EH (cell line): ENCODE data around the gene RPS19.
"Not testable (repeated sequence)": the region's sequence is repeated elsewhere in the genome, so short reads cannot be mapped to it uniquely, and the experiment has no call there.

Source experiments
- DNase-seq: peaks from one replicate; pipeline ENCODE4 v3.0.0-alpha.2; 2015; ENCODE audit warnings: low read depth

RPS19 gene

DNA sequence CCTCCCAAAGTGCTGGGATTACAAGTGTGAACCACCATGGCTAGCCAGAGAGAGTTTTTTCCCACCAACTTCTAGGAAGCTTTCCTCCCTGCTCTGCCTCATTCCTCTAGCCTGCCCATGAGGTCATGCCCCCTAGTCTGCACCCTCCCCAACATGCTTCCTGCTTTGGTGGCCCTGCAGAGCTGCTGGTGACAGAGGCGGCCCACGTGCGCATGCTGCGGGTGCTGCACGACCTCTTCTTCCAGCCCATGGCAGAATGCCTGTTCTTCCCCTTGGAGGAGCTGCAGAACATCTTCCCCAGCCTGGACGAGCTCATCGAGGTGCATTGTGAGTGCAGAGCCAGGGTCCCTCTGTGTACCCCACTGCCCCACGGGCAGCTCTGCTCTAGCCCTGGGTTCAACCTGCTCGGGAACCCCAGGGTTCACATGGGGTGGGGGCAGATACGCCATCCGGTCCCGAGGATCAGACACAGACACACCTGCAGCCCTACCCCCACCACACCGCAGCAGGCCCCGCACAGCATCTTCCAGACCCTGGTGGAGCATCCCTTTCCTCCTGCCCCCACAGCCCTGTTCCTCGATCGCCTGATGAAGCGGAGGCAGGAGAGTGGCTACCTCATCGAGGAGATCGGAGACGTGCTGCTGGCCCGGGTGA, 41.8 kb downstream of the RPS19 start:
- DNase-seq, result no peak

DNA sequence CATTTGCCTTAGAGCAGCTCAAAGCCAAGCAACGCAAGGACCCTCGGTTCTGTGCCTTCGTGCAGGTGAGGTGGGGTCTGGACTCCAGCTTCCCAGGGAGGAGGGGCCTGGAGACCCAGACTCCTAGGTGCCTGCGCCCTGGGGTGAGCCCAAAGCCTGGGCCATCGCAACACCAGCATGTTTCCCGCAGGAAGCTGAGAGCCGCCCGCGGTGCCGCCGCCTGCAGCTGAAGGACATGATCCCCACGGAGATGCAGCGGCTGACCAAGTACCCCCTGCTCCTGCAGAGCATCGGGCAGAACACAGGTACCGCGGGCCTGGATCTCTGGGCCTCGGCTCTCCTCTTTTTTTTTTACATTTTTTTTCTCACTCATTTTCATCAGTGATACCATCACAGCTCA, 42.5 kb downstream of the RPS19 start:
- no peak for DNase-seq

DNA sequence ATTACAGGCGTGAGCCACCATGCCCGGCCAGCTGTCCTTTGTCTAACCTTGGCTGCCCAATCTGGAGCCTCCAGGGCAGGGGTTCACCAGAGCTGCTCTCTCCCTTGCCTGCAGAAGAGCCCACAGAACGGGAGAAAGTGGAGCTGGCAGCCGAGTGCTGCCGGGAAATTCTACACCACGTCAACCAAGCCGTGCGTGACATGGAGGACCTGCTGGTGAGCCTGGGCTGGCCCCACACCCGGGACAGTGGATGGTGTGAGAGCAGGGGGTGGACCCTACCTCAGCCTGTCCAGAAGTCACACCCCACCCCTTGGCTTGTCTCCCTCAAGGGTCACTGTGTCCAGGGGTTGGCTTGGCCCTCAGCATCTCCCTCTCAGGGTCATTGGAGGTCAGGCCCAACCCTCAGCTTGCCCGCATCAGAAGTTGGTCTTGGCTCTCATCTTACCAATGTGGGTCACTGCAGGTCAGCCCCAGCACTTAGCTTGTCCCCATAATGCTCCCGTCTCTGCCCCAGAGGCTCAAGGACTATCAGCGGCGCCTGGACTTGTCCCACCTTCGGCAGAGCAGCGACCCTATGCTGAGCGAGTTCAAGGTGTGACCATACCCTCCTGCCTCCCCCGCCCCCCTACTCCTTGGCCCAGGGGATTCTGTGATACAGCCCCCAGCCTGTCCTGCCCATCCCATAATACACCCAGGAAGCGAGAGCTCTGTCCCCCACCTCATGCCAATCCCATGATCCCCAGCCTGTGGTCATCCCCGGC, 43.3 kb downstream of the RPS19 start:
- no peak for DNase-seq

DNA sequence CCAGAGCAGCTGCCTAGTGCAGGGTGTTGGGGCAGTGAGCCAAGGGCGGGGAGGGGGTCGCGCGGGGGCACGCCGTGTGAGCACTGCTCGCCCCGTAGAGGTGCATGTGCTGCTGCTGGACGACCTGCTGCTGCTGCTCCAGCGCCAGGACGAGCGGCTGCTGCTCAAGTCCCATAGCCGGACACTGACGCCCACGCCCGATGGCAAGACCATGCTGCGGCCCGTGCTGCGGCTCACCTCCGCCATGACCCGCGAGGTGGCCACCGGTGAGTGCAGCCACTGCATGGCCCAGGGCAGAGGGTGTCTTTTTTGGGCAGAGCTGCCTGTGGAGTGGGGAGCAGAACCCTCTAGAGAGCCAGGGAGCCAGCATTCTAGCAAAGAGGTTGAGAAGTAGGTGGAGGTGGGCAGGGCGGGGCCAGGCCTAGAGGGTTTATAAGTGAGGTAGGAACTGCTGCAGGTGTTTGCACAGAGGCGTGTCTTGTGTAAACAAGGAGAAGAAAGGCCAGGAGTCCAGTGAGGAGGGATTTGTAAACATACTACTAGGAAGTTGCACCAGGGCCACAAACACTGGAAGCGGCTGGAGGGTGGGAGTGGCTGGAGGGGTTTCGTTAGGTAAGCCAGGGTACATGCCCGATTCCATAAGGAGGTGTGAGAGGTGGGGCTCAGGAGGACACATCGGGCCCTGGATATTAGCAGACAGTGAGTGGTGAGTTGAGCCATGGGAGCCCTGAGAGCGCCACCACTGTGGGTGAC, 44.2 kb downstream of the RPS19 start:
- no peak for DNase-seq

DNA sequence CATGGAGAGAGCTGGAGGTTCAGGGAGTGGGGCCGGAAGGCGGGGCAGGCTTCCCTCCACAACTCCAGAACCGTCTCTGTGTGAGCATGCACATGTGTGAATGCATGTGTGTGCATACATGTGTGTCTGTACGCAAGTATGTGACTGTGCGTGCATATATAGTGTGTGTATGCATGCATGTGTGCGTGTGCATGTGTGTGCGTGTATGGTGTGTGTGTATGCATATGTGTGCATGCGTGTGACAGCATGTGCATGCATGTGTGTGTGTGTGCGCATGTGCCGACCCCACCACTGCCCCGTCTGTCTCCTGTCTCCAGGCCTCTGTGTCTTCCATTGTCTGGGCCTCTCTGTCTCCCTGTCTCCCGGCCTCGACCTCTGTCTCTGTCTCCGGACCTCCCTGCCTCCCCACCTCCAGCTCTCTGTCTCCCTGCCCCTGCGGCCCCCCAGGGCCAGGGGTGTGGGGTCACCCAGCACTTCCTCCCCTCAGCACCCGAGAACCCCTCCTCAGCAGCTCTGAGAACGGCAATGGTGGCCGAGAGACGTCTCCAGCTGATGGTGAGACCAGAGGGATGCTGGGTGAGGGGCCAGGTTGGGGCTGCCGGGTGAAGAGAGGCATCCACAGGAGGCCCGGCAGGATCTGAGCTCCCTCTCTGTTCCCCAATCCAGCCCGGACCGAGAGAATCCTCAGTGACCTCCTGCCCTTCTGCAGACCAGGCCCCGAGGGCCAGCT, 45.4 kb downstream of the RPS19 start:
- no peak for DNase-seq

DNA sequence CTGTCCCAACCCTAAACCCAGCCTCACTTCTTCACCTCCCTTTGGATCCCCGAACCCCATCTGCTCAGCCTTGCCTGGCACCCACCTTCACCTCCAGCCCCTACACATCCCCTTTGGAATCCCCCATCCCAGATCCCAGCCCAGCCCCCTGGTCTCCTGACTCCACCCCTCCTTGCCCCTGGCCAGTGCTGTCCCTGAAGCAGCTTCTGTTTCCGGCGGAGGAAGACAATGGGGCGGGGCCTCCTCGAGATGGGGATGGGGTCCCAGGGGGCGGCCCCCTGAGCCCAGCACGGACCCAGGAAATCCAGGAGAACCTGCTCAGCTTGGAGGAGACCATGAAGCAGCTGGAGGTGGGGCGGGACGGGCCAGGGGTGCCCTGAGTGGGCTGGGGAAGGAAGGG, 46.2 kb downstream of the RPS19 start:
- no peak for DNase-seq

DNA sequence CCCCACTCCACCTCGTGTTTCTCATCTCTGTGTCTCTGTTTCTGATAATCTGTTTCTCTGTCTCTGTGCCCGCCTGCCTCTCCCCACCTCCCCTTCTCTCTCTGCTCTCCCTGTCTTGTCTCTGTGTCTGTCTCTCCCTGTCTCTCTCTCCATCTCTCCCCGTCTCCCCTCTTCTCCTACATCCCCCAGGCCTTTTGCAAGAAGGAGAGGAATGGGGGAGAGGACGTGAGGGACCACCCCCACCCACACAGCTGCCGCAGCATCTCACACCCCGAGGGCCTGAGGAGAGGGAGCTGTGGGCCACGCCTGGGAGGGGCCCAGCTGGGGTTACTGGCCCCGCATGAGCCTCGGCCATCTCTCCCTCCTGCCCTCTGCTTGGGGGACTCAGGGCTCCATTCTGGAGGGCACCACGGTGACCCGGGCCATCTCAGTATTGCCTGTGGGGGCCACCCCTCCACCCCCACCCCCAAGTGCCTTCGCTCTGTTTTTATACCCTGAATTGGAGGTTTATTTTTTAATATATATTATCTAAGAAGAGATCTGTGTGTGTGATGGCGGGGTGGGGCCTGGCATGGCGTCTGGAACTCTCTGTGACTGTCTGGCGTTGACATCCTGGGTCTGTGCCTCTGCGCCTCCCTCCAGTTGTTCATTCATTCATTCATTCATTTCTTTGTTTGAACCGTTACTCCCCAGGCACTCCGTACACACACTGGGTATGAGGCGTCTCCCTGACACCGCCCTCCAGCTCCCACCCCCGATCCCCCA, 47.0 kb downstream of the RPS19 start:
- DNase-seq, result no peak

DNA sequence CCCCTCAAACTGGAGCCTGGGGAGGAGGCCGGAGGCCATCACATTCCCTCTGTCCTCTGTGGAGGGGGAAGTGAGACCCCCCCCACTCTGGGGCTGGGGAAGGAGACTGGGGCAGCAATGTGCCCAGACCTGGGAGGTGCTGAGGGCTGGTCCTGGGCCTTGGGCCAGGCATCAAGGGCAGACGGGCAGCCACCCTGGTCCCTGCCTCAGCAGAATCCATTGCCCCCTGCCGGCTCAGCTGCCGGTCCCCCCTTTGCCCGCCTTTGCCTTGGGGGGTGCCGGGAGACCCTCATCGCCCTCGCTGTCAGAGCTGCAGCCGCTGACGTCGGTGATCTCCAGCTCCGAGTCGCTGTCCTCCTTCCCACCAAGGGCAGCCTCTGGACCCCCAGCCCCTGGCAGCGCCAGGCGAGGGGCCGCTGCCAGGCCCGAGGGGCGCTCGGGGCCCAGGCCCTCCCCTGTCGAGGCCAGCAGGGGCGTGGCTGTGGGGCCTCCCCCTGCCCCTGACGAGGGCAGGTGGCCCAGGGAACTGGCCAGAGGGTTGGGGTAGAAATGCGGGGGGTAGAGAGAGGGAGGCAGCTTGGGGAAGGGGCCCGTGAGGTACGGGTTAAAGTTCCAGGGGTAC, 48.0 kb downstream of the RPS19 start:
- DNase-seq, result no peak

DNA sequence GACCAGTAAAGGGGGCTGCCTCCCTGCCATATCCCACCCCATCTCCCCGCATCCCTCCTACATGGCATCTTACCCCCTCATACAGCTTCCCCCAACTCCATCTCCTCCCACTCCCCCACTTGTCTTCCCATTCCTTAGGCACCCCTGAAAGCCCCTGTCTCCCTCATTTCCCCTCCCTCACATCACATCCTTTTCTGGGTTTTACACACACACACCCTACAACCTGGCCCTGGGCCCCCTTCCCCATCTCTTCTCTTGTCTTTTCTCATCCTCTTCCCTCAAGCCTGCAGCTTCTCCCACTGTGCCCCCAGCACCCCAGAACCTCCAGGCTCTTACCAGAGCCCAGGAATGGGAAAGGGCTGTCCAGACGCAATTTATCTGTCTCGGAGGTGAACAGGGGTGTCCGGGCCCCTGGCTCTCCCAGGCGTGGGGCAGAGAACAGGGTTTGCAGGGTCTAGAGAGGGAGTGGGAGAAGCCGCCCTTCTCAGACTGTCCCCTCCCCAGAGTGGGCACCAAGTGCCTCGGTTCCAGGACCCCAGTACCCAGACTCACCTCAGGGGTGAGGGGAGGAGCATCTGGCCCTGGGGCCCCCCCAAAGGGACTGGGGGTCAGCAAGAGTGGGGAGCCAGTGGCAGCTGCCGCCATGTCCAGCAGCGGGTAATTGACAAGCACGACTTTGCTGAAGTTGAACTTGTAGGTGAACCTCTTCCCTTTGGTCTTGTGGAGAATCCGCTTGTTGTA, 48.8 kb downstream of the RPS19 start:
- DNase-seq, result no peak

DNA sequence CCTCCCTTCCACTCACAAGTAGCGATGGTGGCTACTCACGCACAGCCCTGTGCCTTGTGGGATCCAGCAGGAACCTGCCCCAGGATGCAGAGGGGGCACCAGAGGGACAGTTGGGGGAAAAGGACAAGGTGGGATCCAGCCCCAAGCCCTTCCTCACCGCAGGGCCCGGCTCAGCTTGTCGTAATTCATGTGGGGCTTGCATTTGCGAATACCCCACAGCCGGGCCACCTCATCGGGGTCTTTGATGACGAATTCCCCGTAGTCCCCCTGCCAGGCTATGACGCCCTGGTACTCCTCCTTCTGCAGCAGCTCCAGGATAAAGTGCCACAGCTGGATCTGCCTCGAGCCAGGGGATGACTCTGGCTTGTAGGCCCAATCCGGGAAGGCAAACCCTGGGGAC, 49.7 kb downstream of the RPS19 start:
- DNase-seq, result no peak

DNA sequence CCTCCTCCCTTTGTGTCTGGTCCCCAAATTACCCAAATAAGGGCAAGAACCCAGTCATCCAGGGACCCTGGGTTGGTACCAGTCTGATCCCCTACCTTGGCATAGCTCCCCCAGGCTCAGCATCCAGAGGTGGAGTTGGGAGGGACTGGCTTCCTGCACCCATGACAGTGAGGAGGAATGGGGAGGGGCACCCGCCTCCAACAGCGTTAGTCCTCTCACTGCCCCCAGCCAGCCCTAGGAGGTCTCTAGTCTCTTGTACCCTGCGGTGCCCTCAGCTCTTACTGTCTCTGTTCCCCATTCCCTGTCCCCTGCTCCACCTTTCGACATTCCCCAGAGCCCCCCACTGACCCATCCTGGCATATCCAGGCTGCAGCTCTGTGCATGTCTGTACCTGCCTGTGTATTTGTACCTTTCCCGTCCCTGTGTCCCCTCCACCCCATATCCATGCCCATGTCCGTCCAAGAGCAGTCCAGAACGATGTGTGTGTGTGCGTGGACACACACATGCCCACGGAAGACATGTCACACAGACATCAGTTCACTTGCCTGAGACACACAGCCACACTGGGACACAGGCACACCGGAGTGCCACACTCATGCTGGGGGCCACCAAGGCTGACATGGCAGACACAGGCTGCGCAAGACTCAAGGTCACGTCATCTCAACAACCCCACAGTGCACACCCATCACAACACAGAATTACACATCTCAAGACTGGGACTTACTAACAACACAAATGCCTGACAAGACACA, 50.4 kb downstream of the RPS19 start:
- DNase-seq, result no peak

DNA sequence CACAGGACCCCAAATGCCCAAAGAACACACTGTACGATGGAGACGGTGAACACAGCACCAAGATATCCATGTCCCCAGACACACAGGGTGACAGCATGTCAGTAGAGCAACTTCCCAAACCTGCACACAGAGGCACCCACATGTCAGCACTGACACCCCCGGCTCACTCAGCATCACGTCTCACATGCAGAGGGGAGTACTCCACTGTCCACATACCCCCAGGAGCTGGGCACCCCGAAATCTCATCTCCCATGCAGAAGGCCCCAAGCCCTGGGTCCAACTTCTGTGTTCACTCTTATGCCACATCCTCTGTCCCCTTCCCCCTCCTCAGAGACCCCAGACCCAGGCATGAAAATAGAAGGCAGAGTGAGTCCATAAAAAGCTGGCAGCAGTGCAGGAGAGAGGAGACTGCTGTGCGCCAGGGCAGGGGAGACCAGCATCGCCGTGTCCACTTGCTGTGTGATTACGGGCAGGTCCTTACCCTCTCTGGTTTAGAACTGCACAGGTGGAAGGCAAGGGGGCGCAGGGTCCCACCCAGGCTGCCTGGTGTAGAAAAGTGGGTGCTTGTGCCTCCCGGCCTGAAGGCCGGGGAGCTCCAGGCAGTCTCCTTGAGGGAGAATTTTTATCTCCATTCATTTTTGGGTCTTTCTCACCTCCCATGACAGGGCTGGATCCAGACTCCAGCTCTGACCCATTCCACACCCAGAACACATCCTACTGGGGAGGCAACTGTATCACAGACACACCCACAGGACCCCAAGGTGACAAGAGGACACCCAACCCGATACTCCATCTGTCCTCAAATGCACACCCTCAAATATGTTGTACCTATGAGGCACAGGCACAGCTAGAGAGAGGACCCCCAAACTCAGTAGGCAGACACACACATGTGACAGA, 51.2 kb downstream of the RPS19 start:
- DNase-seq, result no peak

DNA sequence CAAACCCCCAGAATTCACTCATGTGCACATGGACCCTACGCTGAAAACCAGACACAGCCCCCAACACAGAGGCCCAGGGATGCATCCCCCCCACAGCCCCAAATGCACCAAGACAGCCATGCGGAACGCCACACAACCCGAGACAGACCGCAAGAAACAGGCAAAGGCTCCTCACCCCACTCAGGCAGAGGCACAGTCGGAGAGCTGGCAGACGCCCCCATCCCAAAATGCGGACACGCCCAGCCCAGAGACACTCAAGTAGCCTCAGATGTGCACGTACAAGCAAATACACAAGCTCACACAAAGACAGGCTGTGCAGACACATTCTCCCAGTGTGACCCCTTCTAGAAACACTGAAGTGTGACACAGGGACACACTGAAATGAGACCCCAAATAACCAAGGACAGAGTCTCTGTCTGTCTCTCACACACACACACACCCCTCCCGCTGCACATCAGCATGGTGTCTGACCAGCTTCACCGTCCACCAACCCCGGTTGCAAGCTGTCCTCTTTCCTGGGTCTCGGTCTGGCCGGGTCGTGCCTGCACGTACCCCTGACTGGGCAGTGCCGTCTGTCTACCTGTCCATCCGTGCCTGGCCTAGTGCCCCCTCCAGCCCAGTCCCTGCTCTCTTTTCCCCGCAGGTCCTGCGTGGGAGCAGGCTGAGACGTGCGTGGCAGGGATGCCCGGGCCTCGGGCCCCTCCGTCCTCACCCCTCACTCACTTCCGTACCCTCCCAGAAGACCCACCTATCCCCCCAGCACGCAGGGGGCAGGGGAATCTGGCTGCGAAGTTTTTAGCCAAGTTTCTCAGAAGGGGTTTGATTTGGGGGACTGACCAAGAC, 52.1 kb downstream of the RPS19 start:
- no peak for DNase-seq

DNA sequence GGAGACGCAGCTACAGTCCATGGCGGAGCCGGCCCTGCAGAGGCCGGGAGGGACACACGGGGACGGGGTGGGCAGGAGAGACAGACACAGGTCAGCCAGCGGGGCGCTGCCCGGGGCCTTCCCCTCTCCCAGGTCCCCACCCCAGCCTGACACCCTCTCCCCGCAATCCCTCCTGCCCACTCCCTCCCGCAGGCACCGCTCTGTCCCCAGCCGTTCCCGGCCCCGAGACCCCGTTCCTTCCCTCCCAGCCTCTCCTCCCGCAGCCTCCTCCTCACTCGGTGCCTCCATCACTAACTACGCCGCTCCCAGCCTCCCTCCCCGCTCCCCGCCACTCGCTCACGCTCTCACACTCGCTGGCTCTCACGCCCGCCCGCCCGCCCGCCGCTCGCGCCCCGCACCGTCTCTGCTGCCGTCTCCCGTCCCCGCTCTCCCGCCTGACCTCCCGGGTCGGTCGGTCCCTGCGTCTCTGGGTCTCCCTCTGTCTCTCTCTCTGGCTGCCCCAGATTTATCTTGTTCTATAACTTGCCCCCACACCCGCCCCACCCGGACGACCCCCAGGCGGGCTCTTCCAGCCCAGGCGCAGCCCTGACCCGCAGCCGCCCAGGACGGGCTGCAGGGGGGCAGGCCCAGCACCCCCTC, 53.0 kb downstream of the RPS19 start:
- no peak for DNase-seq

DNA sequence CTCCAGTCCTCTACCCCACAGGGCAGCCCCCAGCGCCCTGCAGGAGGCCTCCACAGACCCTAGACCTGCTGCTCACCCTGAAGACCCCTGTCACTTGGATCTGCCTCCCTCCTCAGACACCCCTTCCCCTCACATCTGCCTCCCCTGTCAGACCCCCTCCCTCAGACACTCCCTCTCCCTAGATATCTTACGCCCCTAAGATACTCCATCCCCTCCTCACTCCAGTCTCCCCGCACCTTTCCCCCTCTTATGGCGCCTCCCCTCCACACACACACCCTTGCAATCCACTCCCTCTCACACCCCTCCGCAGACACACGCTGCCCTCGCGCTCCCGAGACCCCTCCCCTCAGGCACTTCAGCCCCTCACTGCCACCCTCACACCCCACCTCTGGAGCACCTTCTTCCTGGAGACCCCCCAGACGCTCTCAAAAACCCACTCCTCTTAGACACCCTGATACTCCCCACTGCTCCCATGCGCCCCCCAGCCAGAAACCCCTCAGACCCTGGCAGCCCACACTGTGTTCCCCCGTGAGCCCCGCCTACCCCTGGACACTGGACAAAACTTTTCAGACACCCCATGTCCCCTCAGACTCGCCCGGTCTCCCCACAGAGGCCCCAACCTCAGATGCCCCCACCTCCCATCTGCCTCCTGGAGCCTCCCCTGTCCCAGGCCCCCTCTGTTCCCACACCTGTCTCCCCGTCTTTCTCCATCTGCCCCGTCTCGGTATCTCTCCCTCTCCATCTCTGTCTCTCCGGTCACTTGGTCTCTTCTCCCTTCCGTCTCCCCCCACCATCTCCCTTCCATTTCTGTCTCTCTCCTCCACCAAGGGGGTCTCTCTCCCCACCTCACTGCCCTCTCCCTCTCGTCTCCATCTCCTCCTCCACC, 53.7 kb downstream of the RPS19 start:
- DNase-seq, result no peak

DNA sequence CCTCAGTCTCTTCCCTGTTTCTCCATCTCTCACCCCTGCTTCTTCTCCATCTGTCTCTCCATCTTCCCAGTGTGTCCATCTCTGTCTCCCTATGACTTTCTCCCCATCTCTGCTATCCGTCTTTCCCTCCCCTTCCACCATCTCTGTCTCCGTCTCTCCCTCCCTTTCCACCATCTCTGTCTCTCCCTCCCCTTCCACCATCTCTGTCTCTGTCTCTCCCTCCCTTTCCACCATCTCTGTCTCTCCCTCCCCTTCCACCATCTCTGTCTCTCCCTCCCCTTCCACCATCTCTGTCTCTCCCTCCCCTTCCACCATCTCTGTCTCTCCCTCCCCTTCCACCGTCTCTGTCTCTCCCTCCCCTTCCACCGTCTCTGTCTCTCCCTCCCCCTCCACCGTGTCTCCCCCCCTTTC, 54.4 kb downstream of the RPS19 start:
- not testable (repeated sequence) for DNase-seq
